KMS-11 (cell line): Measurements from ENCODE around the gene SYNPO2.

ENCODE experiments used
- H2AFZ ChIP-seq: fragments of 200-600 bp; sonication (generic); 2 replicates; pipeline ENCODE4 v1.6.1; 2016; ENCODE audit warnings: antibody characterized with exemption, mixed run types, low read depth
- H3K27ac ChIP-seq: fragments of 200-600 bp; sonication (generic); 2 replicates; pipeline ENCODE4 v1.6.1; 2016; ENCODE audit warnings: mild to moderate bottlenecking, mixed run types
- H3K27me3 ChIP-seq: fragments of 200-600 bp; sonication (generic); 2 replicates; pipeline ENCODE4 v1.6.1; 2017; ENCODE audit warnings: mild to moderate bottlenecking, low read depth, mixed run types, moderate library complexity; ENCODE audit not compliant: insufficient read depth
- H3K36me3 ChIP-seq: fragments of 200-600 bp; sonication (generic); 2 replicates; pipeline ENCODE4 v1.6.1; 2017; ENCODE audit warnings: mild to moderate bottlenecking, mixed run types; ENCODE audit not compliant: insufficient read depth
- H3K4me1 ChIP-seq: fragments of 200-600 bp; sonication (generic); 2 replicates; pipeline ENCODE4 v1.6.1; 2016; ENCODE audit warnings: mild to moderate bottlenecking, low read depth, mixed run types; ENCODE audit not compliant: poor library complexity, severe bottlenecking
- H3K4me2 ChIP-seq: fragments of 200-600 bp; sonication (generic); 2 replicates; pipeline ENCODE4 v1.7.0; 2016; ENCODE audit warnings: mild to moderate bottlenecking, mixed run types
- H3K4me3 ChIP-seq: fragments of 200-600 bp; sonication (generic); IDR thresholded peaks from 2 replicates; pipeline ENCODE4 v1.6.1; 2017; ENCODE audit warnings: low read depth, low read length, mixed read lengths; ENCODE audit not compliant: insufficient read depth
- H3K79me2 ChIP-seq: fragments of 200-600 bp; sonication (generic); 2 replicates; pipeline ENCODE4 v1.6.1; 2016; ENCODE audit warnings: low read depth, mixed run types; ENCODE audit not compliant: insufficient read depth
- H3K9ac ChIP-seq: fragments of 200-600 bp; sonication (generic); 2 replicates; pipeline ENCODE4 v1.6.1; 2016; ENCODE audit warnings: mild to moderate bottlenecking, mixed run types
- H4K20me1 ChIP-seq: fragments of 200-600 bp; sonication (generic); 2 replicates; pipeline ENCODE4 v1.6.1; 2016; ENCODE audit warnings: mild to moderate bottlenecking, mixed run types; ENCODE audit not compliant: insufficient read depth
- CTCF ChIP-seq: fragments of 200-600 bp; sonication (generic); conservative IDR thresholded peaks from 2 replicates; pipeline ENCODE4 v1.6.1; 2017; ENCODE audit warnings: low read depth, mild to moderate bottlenecking, antibody characterized with exemption, low read length, moderate library complexity, mixed read lengths

SYNPO2 gene

DNA sequence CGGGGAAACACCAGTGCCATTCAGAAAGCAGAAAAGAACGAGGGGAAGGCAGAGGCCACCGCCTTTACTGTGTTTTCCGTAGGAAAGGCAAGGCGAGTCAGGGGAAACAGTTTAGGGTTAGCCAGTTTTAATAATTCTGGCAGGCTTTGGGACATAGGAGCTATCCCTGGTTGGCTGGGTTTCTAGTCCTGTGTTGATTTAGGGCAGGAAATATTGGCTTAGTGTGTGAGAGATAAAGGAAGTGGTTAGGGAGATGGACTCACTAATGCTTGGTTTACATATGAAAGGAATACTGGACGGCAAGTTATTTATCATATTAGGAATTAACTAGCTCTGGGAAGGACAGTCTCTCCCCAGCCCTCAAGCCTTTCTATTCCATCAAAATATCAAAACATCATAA, 53.1 kb downstream of the SYNPO2 start:
- TF ChIP-seq CTCF, result no peak
- no peaks in the 10 kb centered on the region for H3K4me1 ChIP-seq

DNA sequence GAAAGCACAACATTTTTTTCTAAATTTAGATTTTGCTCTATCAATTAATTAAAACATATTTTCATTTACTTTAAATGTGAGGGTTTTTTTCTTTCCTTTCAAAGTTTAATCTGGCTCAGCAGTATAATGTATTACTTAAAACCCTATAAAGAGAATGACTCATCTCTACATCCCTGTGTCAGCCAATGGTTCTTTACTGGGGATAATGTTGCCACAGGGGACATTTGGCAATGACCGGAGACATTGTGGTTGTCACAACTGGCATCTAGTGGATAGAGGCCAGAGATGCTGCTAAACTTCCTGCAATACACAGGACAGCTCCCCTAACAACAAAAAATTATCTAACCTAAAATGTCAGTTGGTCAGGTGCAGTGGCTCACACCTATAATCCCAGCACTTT, 53.8 kb downstream of the SYNPO2 start:
- Histone ChIP-seq H4K20me1 (no peaks in the 10 kb centered on the region), H3K4me1 (no peaks in the 10 kb centered on the region), H3K27ac (no peak overlapping the region), H3K27me3 (no peaks in the 10 kb centered on the region), H3K36me3 (no peaks in the 10 kb centered on the region), H3K79me2 (no peaks in the 10 kb centered on the region), H2AFZ (no peak overlapping the region), H3K9ac (no peak overlapping the region), H3K4me2 (no peak overlapping the region), H3K4me3 (no peak overlapping the region)
- TF ChIP-seq CTCF, result no peak

More for the DNA sequence above, 53.1 kb downstream of the SYNPO2 start:
- H3K4me3 ChIP-seq, result no peak overlapping the region
- H2AFZ ChIP-seq, result no peak overlapping the region
- no peak overlapping the region for H3K9ac ChIP-seq
- no peak overlapping the region for H3K27ac ChIP-seq
- no peaks in the 10 kb centered on the region for H4K20me1 ChIP-seq
- H3K79me2 ChIP-seq, result no peaks in the 10 kb centered on the region
- H3K36me3 ChIP-seq, result no peaks in the 10 kb centered on the region
- no peaks in the 10 kb centered on the region for H3K27me3 ChIP-seq
- no peak overlapping the region for H3K4me2 ChIP-seq

- Histone ChIP-seq H3K4me3 (no peak overlapping the region), H3K27me3 (no peaks in the 10 kb centered on the region), H3K36me3 (no peaks in the 10 kb centered on the region), H2AFZ (no peak overlapping the region), H4K20me1 (no peaks in the 10 kb centered on the region), H3K79me2 (no peaks in the 10 kb centered on the region), H3K4me2 (no peak overlapping the region), H3K9ac (no peak overlapping the region), H3K4me1 (no peaks in the 10 kb centered on the region), H3K27ac (no peak overlapping the region)
- no peak for TF ChIP-seq CTCF
Measured at GRCh38 chr4:118947095-118947494, 58.4 kb downstream of the SYNPO2 start.

DNA sequence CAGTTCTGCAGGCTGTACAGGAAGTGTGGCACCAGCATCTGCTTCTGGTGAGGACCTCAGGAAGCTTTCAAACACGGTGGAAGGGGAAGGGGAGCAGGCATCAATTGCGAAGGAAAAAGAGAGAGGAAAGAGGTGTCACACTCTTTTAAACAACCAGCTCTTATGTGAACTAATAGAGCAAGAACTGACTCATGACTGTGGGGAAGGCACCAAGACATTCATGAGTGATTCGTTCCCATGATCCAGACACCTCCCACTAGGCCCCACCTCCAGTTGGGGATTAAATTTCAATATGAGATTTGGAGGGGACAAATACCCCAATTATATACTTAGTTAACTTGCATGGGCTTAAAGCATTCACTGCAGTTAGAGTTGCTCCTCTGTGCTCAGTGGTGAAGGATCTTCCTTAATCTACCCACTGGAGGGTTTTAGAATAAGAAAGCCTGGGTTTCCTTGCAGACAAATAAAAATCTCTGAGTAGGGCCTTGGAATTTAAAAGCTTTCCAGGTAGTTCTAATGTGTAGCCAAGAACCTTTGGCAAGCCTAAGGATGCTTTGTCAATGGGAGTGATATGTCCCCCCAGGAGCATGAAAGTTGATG, 60.0 kb downstream of the SYNPO2 start:
- Histone ChIP-seq H3K79me2 (no peaks in the 10 kb centered on the region), H2AFZ (no peak overlapping the region), H3K9ac (no peak overlapping the region), H3K4me1 (no peaks in the 10 kb centered on the region), H3K4me3 (no peak overlapping the region), H3K27ac (no peak overlapping the region), H3K4me2 (no peak overlapping the region), H4K20me1 (no peaks in the 10 kb centered on the region), H3K27me3 (no peaks in the 10 kb centered on the region), H3K36me3 (no peaks in the 10 kb centered on the region)
- no peak for TF ChIP-seq CTCF
